SK-N-SH (cell line): Measurements from ENCODE around the gene MVP. TPM values are rescaled to one million over a fixed set of nuclear protein-coding genes. Genes with fewer than 3 reads are reported as not detected.

Experiments
- CTCF ChIA-PET: fragments of 300-600, 350-600 bp; formaldehyde crosslinking; extraction: SDS; loops from one replicate; lab custom pipeline; 2021; lab: Yijun Ruan, JAX
- POLR2A ChIA-PET: fragments of 350-600 bp; sonication (Branson Sonifier 250); formaldehyde crosslinking; extraction: SDS; loops from one replicate; lab custom pipeline; 2020; ENCODE audit warnings: antibody characterized with exemption, inconsistent platforms; lab: Yijun Ruan, JAX
- DNase-seq: peaks from one replicate; pipeline ENCODE4 v3.0.0; 2012
- H2AFZ ChIP-seq: fragments of 200-600 bp; sonication (generic); 2 replicates; pipeline ENCODE4 v1.8.1; 2016; ENCODE audit warnings: antibody characterized with exemption, mild to moderate bottlenecking, low read depth
- H3F3A ChIP-seq: fragments of 200-600 bp; sonication (generic); replicated peaks from 2 replicates; pipeline ENCODE3; 2016; ENCODE audit warnings: antibody characterized with exemption, mild to moderate bottlenecking; ENCODE audit not compliant: insufficient read depth
- H3K27ac ChIP-seq, 2 experiments: fragments of 200-500 bp in 1 of 2; fragments of 200-600 bp in 1 of 2; sonication (Bioruptor generic) in 1 of 2; sonication (generic), shearing (Covaris generic) in 1 of 2; 2 replicates each; pipeline versions ENCODE4 v1.5.1 to v1.6.1; 2014 to 2016; ENCODE audit warnings: low read depth in 2 of 2, inconsistent platforms in 1 of 2, low read length in 1 of 2, mild to moderate bottlenecking in 1 of 2, mixed read lengths in 1 of 2
- H3K27me3 ChIP-seq: fragments of 200-600 bp; sonication (generic), shearing (Covaris generic); 2 replicates; pipeline ENCODE4 v1.6.1; 2016; ENCODE audit warnings: mixed run types; ENCODE audit not compliant: insufficient read depth
- H3K36me3 ChIP-seq, 2 experiments: fragments of 200-500 bp in 1 of 2; fragments of 200-600 bp in 1 of 2; sonication (Bioruptor generic) in 1 of 2; sonication (generic) in 1 of 2; replicated peaks in 1 of 2; 2 replicates each; pipeline versions ENCODE3 to v1.5.1; 2014 to 2016; ENCODE audit warnings: low read length in 1 of 2, mild to moderate bottlenecking in 1 of 2; ENCODE audit not compliant: insufficient read depth in 2 of 2, control insufficient read depth in 1 of 2
- H3K4me1 ChIP-seq, 2 experiments: fragments of 200-500 bp in 1 of 2; fragments of 200-600 bp in 1 of 2; sonication (Bioruptor generic) in 1 of 2; sonication (generic), shearing (Covaris generic) in 1 of 2; 2 replicates each; pipeline versions ENCODE4 v1.5.1 to v1.6.1; 2014 to 2016; ENCODE audit warnings: low read depth in 1 of 2, low read length in 1 of 2, mixed run types in 1 of 2; ENCODE audit not compliant: insufficient read depth in 2 of 2, control insufficient read depth in 1 of 2
- H3K4me2 ChIP-seq: fragments of 200-600 bp; sonication (generic), shearing (Covaris generic); 2 replicates; pipeline ENCODE4 v1.6.1; 2017; ENCODE audit warnings: mixed run types
- H3K4me3 ChIP-seq, 2 experiments: fragments of 200-500 bp in 1 of 2; fragments of 200-600 bp in 1 of 2; sonication (Bioruptor generic) in 1 of 2; sonication (generic), shearing (Covaris generic) in 1 of 2; 2 replicates each; pipeline versions ENCODE4 v1.5.1 to v1.8.1; 2014 to 2016; ENCODE audit warnings: low read depth in 2 of 2, inconsistent platforms in 1 of 2, low read length in 1 of 2, mild to moderate bottlenecking in 1 of 2, mixed read lengths in 1 of 2, moderate library complexity in 1 of 2
- H3K79me2 ChIP-seq: fragments of 200-600 bp; sonication (generic); 2 replicates; pipeline ENCODE4 v1.8.1; 2017; ENCODE audit warnings: mild to moderate bottlenecking; ENCODE audit not compliant: insufficient read depth
- H3K9ac ChIP-seq: fragments of 200-600 bp; sonication (generic); 2 replicates; pipeline ENCODE4 v1.6.1; 2017; ENCODE audit warnings: mixed run types
- H3K9me2 ChIP-seq: fragments of 200-600 bp; sonication (generic); 2 replicates; pipeline ENCODE4 v1.6.1; 2017; ENCODE audit warnings: mixed run types
- H3K9me3 ChIP-seq: fragments of 200-600 bp; sonication (generic); 2 replicates; pipeline ENCODE4 v1.6.1; 2017; ENCODE audit warnings: mixed run types, mild to moderate bottlenecking, moderate library complexity
- H4K20me1 ChIP-seq: fragments of 200-600 bp; sonication (generic); 2 replicates; pipeline ENCODE4 v1.6.1; 2017; ENCODE audit warnings: mild to moderate bottlenecking, mixed run types; ENCODE audit not compliant: insufficient read depth
- ELF1 ChIP-seq: IDR thresholded peaks from 2 replicates; pipeline ENCODE4 v1.4.0; 2012
- EP300 ChIP-seq, 2 experiments: IDR thresholded peaks; 2 replicates each; pipeline versions ENCODE4 v1.4.0 to v1.6.1; 2012; ENCODE audit warnings: borderline replicate concordance in 1 of 2, low read depth in 1 of 2, low read length in 1 of 2
- FOXJ3 ChIP-seq: sonication (generic); formaldehyde crosslinking; IDR thresholded peaks from 2 replicates; pipeline ENCODE4 v1.5.1; 2020; ENCODE audit warnings: mild to moderate bottlenecking, missing genetic modification reagents
- FOXM1 ChIP-seq: IDR thresholded peaks from 2 replicates; pipeline ENCODE4 v1.4.0; 2012; ENCODE audit warnings: low read depth, mild to moderate bottlenecking
- JUND ChIP-seq: IDR thresholded peaks from 2 replicates; pipeline ENCODE4 v1.4.0; 2012
- MEF2A ChIP-seq: IDR thresholded peaks from 2 replicates; pipeline ENCODE4 v1.4.0; 2012; ENCODE audit warnings: low read depth, borderline replicate concordance
- NFIC ChIP-seq: IDR thresholded peaks from 2 replicates; pipeline ENCODE4 v1.4.0; 2012; ENCODE audit warnings: borderline replicate concordance
- POLR2AphosphoS5 ChIP-seq: IDR thresholded peaks from 2 replicates; pipeline ENCODE4 v1.6.1; 2012; ENCODE audit warnings: low read depth, low read length
- RAD21 ChIP-seq: IDR thresholded peaks from 2 replicates; pipeline ENCODE4 v1.6.1; 2012; ENCODE audit warnings: mild to moderate bottlenecking, low read length
- RCOR1 ChIP-seq: fragments of 150-350 bp; IDR thresholded peaks from 2 replicates; pipeline ENCODE4 v1.6.1; 2017; ENCODE audit warnings: antibody characterized with exemption, low read length
- RFX5 ChIP-seq: IDR thresholded peaks from 2 replicates; pipeline ENCODE4 v1.6.1; 2012; ENCODE audit warnings: mild to moderate bottlenecking, improper control_type of control experiment, low read length
- RXRA ChIP-seq: IDR thresholded peaks from 2 replicates; pipeline ENCODE4 v1.4.0; 2012; ENCODE audit warnings: low read depth, mild to moderate bottlenecking, borderline replicate concordance
- SMC3 ChIP-seq: IDR thresholded peaks from 2 replicates; pipeline ENCODE4 v1.6.1; 2012; ENCODE audit warnings: low read depth, low read length, improper control_type of control experiment
- TCF12 ChIP-seq: IDR thresholded peaks from 2 replicates; pipeline ENCODE4 v1.4.0; 2012
- TEAD4 ChIP-seq: IDR thresholded peaks from 2 replicates; pipeline ENCODE4 v1.4.0; 2012; ENCODE audit warnings: mild to moderate bottlenecking, borderline replicate concordance; ENCODE audit not compliant: insufficient read depth
- YY1 ChIP-seq: IDR thresholded peaks from 2 replicates; pipeline ENCODE4 v1.4.0; 2012; ENCODE audit warnings: low read depth, mild to moderate bottlenecking
- WGBS: methylation state at CpG from one replicate; pipeline ENCODE4 v1.1.6; 2017; ENCODE audit warnings: low lambda C conversion rate; 5-methylcytosine and 5-hydroxymethylcytosine counted together
- polyA plus RNA-seq, 3 experiments: library from polyadenylated mRNA; depleted of rRNA; stranded (reverse); fragments of >200 nt; gene quantifications; 2 replicates each; pipeline ENCODE4 v1.2.3, GENCODE V29; 2012
- TF ChIP-seq, protein P1 (sequence below): IDR thresholded peaks from 2 replicates; pipeline ENCODE4 v1.4.0; 2012; ENCODE audit warnings: low read depth
- TF ChIP-seq, protein P2 (sequence below): IDR thresholded peaks from 2 replicates; pipeline ENCODE4 v1.6.1; 2012; ENCODE audit warnings: mild to moderate bottlenecking, low read depth, low read length, moderate library complexity
- TF ChIP-seq, protein P3 (sequence below): IDR thresholded peaks from 2 replicates; pipeline ENCODE4 v1.4.0; 2012; ENCODE audit warnings: low read depth, borderline replicate concordance
- TF ChIP-seq, protein P4 (sequence below): fragments of 150-350 bp; IDR thresholded peaks from 2 replicates; pipeline ENCODE4 v1.6.1; 2016; ENCODE audit warnings: mild to moderate bottlenecking, low read depth, low read length

Gene MVP
- polyA plus RNA-seq, 1 of the 3 experiments (the other 2 are of a cell fraction): 222 TPM

DNA sequence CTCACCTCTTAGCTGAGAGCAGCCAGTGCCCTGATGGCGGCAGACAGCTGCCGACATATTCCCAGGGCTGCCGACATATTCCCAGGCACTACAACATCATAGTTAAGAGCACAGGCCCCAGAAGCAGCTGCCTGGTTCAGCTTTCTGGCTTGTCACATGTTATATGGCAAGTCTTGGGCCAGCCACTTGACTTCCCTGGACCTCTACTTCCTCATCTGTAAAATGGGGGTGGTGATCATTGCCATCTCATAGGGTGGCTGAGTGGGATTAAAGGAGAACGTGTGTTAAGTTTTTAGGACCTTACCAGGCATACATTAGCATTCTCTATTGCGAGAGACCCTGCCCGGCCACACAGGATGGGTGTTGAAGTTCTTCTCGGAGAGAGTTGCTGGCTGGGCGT lies 23.7 kb downstream of the MVP start (continued):
- TF ChIP-seq, protein P1, sequence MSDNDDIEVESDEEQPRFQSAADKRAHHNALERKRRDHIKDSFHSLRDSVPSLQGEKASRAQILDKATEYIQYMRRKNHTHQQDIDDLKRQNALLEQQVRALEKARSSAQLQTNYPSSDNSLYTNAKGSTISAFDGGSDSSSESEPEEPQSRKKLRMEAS: no peak
- TF ChIP-seq RXRA: no peak

DNA sequence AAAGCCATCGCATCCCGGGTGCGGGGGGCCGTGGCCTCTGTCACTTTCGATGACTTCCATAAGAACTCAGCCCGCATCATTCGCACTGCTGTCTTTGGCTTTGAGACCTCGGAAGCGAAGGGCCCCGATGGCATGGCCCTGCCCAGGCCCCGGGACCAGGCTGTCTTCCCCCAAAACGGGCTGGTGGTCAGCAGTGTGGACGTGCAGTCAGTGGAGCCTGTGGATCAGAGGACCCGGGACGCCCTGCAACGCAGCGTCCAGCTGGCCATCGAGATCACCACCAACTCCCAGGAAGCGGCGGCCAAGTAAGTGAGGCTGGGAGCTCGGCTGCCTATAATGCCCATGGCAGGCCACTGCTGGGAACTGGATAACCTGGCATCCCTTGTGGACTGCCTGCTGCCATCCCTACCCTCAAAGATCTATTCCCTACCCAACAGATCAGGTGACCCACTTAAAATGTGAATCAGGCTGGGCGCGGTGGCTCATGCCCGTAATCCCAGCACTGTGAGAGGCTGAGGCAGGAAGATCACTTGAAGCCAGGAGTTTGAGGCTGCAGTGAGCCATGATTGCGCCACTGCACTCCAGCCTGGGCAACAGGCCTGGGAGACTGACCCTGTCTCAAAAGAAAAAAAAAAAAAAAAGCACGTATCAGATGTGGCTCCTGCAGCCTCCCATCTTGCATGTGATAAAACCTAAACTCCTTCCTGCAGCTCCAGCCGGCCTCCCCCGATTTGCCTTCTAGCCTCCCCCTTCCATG lies 24.5 kb downstream of the MVP start:
- TF ChIP-seq YY1: no peak
- no peak for TF ChIP-seq FOXM1
- TF ChIP-seq NFIC: no peak
- no peak for TF ChIP-seq FOXJ3 (CRISPR knock-in tag)
- no peak for TF ChIP-seq JUND
- TF ChIP-seq ELF1: no peak
- no peak for TF ChIP-seq TEAD4
- no peak for TF ChIP-seq RAD21
- TF ChIP-seq, protein P2, sequence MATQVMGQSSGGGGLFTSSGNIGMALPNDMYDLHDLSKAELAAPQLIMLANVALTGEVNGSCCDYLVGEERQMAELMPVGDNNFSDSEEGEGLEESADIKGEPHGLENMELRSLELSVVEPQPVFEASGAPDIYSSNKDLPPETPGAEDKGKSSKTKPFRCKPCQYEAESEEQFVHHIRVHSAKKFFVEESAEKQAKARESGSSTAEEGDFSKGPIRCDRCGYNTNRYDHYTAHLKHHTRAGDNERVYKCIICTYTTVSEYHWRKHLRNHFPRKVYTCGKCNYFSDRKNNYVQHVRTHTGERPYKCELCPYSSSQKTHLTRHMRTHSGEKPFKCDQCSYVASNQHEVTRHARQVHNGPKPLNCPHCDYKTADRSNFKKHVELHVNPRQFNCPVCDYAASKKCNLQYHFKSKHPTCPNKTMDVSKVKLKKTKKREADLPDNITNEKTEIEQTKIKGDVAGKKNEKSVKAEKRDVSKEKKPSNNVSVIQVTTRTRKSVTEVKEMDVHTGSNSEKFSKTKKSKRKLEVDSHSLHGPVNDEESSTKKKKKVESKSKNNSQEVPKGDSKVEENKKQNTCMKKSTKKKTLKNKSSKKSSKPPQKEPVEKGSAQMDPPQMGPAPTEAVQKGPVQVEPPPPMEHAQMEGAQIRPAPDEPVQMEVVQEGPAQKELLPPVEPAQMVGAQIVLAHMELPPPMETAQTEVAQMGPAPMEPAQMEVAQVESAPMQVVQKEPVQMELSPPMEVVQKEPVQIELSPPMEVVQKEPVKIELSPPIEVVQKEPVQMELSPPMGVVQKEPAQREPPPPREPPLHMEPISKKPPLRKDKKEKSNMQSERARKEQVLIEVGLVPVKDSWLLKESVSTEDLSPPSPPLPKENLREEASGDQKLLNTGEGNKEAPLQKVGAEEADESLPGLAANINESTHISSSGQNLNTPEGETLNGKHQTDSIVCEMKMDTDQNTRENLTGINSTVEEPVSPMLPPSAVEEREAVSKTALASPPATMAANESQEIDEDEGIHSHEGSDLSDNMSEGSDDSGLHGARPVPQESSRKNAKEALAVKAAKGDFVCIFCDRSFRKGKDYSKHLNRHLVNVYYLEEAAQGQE: no peak
- TF ChIP-seq EP300 (IDR thresholded peaks at IDR 0.05; ENCODE audit: borderline replicate concordance in 1 of 2, low read depth in 1 of 2, low read length in 1 of 2): no peak
- TF ChIP-seq TCF12: no peak
- TF ChIP-seq, protein P1: no peak
- no peak for TF ChIP-seq SMC3
- no peak for TF ChIP-seq RXRA
- no peak for TF ChIP-seq RFX5
- no peak for TF ChIP-seq POLR2AphosphoS5
- TF ChIP-seq, protein P3, sequence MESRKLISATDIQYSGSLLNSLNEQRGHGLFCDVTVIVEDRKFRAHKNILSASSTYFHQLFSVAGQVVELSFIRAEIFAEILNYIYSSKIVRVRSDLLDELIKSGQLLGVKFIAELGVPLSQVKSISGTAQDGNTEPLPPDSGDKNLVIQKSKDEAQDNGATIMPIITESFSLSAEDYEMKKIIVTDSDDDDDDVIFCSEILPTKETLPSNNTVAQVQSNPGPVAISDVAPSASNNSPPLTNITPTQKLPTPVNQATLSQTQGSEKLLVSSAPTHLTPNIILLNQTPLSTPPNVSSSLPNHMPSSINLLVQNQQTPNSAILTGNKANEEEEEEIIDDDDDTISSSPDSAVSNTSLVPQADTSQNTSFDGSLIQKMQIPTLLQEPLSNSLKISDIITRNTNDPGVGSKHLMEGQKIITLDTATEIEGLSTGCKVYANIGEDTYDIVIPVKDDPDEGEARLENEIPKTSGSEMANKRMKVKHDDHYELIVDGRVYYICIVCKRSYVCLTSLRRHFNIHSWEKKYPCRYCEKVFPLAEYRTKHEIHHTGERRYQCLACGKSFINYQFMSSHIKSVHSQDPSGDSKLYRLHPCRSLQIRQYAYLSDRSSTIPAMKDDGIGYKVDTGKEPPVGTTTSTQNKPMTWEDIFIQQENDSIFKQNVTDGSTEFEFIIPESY: no peak
- TF ChIP-seq, protein P4, sequence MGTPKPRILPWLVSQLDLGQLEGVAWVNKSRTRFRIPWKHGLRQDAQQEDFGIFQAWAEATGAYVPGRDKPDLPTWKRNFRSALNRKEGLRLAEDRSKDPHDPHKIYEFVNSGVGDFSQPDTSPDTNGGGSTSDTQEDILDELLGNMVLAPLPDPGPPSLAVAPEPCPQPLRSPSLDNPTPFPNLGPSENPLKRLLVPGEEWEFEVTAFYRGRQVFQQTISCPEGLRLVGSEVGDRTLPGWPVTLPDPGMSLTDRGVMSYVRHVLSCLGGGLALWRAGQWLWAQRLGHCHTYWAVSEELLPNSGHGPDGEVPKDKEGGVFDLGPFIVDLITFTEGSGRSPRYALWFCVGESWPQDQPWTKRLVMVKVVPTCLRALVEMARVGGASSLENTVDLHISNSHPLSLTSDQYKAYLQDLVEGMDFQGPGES: no peak
- TF ChIP-seq RCOR1: no peak
- TF ChIP-seq MEF2A: no peak
- DNase-seq: no peak
- H3K27me3 ChIP-seq: no peaks in the 10 kb centered on the region
- no peak overlapping the region for H3K4me3 ChIP-seq
- POLR2A ChIA-PET: no interaction called here
- no peaks in the 10 kb centered on the region for H3K9me3 ChIP-seq
- peaks cover 25 to 40% of the 10 kb centered on the region in 2 experiments for H3K36me3 ChIP-seq
- H3K27ac ChIP-seq: no peak overlapping the region
- no peaks in the 10 kb centered on the region for H3K4me1 ChIP-seq
- no peaks in the 10 kb centered on the region for H3K9me2 ChIP-seq
- no peak overlapping the region for H2AFZ ChIP-seq
- no peak overlapping the region for H3K4me2 ChIP-seq
- no peaks in the 10 kb centered on the region for H4K20me1 ChIP-seq
- WGBS: 92% methylated on average over 11 of the region's 28 CpGs
- CTCF ChIA-PET: interaction anchor here (1.0 to 5.9 kb wide), 2 partner anchors 23 to 37 kb away, joined by 3 to 129 read pairs; partner anchors contain the start of genes MVP and PAGR1
- H3K79me2 ChIP-seq: no peaks in the 10 kb centered on the region
- H3F3A ChIP-seq: peaks cover 19% of the 10 kb centered on the region
- no peak overlapping the region for H3K9ac ChIP-seq
